Midbrain (tissue), 1 donor: ENCODE results near the gene MFN2.
A peak's percentile ranks its signal among the peaks of the same experiment; 100 is the strongest.

ENCODE experiments used
- DNase-seq: peaks from one replicate; lab custom pipeline; 2025; lab: John Stamatoyannopoulos, UW

The MFN2 gene

DNA sequence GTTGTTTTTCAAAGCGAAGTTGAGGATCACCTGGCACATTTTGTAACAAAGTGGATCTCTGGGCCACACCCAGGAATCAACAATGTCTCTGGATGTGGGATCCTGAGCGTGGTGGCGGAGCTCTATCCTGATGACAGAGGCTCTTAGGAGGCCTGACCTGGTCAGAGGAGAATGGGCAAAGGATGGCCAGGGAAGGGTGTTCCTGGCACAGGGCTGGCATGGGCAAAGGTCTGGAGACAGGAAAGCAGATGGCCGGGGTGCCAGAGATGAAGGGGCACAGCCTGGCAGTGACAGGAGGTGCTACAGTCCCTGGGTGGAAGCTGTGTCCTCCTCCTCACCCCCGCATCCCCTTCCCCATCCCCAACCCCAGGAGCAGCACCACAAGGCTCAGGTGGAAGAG is 20.0 kb upstream of the MFN2 start:
- DNase-seq: no peak

GRCh38 chr1:11960715-11961114 is 19.5 kb upstream of the MFN2 start:
- peak; percentile 8 for DNase-seq

DNA sequence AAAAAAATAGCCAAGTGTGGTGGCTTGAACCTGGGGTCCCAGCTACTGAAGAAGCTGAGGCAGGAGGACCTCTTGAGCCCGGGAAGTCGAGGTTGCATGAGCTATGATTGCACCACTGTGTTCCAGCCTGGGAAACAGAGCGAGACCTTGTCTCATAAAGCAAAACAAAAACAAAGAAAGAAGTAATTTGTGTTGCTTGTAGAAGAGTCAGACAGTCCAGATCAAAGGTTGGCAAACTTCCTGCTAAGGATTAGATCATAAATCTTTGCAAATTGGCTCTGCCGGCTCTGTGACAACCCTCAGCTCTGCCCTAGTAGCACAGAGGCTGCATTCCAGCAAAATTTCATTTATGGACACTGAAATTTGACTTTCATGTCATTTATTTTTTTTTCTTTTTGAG is 19.0 kb upstream of the MFN2 start:
- DNase-seq: peak; percentile 62

GRCh38 chr1:11963622-11964021 is 16.6 kb upstream of the MFN2 start:
- DNase-seq: no peak

- DNase-seq: no peak
Observed at GRCh38 chr1:11964656-11965055, 15.6 kb upstream of the MFN2 start.

DNA sequence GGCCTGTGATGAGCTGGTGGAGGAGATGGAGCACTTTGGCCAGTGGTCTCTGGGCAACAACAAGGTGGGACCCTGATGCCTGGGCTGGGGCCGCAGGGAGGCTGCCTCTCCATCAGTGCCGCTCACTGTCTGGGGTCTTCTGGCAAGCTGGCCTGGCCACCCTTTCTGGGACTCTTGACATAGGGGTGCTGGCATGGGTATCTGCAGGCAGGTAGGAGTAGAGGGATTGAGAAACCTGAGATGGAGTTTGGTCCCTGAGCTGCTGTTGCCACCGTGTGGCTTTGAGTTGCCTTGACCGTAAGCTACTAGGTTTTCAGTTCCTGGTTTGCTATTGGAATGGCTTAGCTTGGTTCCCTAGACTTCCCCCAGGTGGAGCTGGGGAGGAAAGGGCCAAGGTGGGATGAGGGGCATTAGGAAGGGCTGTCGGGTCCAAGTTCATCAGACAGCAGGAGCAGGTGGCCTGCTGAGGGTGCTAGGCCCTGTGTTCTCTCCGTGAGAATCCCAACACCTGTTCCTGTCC is 13.2 kb upstream of the MFN2 start:
- peak; percentile 8 for DNase-seq

DNA sequence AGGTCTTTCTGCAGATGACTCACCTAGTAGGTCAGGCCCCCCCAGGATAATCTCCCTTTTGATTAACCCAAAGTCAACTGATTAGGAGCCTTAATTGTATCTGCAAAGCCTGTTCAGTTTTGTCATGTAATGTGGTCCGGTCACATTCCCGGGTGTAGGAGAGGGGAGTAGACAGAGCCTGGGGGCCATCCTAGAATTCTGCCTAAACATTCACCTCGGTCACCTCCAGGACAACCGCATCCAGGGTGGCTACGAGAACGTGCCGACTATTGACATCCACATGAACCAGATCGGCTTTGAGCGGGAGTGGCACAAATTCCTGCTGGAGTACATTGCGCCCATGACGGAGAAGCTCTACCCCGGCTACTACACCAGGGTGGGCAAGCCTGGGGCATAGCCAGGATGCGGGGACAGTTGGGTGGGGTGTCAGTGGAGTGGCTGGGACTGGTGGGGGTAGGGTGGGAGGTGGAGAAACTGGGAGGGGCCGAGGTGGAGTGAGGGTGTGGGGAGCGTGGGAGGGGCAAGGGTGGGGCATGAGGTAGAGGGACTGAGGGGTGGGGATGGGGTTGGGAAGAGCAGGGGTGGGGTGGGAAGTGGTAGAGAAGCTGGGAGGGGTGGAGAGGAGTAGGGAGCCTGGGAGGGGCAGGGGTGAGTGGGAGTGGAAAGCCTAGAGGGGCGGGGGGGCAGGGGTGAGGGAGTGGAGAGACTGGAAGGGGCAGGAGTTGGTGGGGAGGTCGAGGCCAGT is 9.6 kb upstream of the MFN2 start:
- DNase-seq: no peak

GRCh38 chr1:11977625-11978024 is 2.6 kb upstream of the MFN2 start:
- no peak for DNase-seq

- DNase-seq: no peak
Observed at GRCh38 chr1:11978301-11978700, 1.9 kb upstream of the MFN2 start.

DNA sequence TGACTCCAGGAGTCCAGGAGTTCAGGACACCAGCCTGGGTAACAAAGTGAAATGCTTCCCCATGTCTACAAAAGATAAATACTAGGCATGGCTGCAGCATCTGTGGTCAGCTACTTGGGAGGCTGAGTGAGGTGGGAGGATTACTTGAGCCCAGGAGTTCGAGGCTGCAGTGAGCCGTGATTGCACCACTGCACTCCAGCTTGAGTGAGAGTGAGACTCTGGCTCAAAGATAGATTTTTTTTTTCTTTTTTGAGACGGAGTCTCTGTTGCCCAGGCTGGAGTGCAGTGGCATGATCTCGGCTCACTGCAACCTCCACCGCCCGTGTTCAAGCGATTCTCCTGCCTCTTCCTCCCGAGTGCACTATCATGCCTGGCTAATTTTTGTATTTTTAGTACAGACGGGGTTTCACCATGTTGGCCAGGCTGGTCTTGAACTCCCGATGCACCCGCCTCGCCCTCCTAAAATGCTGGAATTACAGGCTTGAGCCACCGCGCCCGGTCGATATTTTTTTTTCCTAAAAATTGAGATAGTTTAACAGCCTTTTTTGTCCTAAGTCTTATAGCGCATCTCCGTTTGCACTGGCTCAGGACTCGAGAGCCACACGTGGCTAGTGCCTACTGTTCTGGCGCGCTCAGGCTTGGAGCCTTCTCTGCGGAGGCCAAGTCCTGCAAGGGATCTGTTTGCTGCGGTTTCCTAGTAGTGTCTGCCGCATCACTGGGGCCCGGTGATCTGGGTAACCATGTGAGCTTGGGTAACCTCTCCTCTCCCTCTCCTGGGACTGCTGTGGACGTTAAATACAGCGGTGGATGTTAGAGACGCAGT is 1.0 kb upstream of the MFN2 start:
- no peak for DNase-seq

DNA sequence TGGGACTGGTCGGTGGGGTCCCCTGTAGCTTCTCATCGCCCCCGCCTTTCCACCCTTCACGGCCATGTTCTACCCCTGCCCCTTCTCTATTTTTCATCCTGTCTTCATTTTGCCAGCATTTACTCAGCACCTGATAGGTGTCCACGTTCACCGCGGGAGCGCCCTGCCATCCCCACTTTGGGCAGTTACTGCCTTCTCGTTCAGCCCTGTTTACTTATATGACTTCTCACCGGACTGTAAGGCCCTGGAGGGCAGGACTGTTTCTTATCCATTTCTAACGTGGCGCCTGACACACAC is 380 bp downstream of the MFN2 start:
- DNase-seq: no peak

GRCh38 chr1:11981378-11982009 is 1.2 kb downstream of the MFN2 start:
- no peak for DNase-seq

GRCh38 chr1:11982010-11982392 is 1.8 kb downstream of the MFN2 start:
- no peak for DNase-seq

DNA sequence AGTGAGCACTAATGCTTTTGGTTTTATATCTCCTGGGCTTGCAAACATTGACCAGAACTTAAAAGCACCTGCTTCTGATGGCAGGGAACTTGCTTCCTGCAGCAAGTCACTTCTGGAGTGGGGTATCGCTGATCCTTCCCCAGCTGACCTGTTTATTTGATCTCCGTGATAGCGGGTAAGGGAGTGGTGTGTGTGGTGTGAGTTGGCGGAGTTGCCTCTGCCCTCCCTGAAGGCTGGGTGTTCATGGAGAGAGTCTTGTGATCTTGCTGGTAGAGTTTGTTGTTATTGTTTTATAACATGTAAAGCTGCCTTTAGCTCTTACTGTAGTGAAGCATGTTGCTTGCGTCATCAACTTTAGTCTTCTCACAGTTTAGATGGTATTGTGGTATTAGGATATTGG is 3.9 kb downstream of the MFN2 start:
- DNase-seq: no peak

GRCh38 chr1:11984576-11984975 is 4.3 kb downstream of the MFN2 start:
- no peak for DNase-seq

GRCh38 chr1:11985171-11985570 is 4.9 kb downstream of the MFN2 start:
- DNase-seq: no peak

- DNase-seq: no peak
Observed at GRCh38 chr1:11985851-11986250, 5.6 kb downstream of the MFN2 start.

GRCh38 chr1:11989669-11990068 is 9.4 kb downstream of the MFN2 start:
- no peak for DNase-seq

DNA sequence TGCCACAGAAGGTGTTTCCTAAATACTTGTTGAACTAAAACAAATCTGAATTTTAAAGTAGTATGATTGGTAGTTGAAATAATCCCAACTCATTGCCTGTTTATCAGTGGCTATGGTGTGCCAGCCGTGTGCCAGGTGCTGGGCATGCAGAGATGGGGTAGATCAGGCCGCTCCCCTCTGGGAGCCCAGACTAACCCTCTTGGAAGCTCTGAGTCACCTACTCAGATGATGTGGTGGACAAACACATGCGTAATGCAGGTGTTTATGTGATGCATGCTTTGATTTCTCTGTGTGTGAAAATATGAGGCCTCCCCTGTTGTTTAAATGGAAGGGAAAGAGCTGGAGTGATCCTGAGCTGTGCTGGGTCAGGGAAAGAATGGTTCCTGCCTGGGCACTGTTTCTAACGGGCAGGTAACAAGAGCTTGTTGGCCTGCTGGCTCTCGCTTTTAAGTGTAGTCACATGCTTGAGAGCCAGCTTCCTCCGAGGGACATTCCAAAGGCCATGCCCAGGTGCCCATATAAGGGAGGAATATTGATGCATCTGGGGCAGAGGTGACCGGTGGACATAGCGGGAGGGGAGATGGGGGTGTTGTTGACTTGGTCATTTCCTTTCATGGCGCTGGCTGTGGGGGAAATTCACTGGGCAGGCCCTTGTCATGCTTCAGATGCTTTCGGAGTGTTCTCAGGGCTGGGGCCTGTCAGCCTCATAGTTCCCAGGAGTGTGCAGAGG is 10.2 kb downstream of the MFN2 start:
- no peak for DNase-seq

DNA sequence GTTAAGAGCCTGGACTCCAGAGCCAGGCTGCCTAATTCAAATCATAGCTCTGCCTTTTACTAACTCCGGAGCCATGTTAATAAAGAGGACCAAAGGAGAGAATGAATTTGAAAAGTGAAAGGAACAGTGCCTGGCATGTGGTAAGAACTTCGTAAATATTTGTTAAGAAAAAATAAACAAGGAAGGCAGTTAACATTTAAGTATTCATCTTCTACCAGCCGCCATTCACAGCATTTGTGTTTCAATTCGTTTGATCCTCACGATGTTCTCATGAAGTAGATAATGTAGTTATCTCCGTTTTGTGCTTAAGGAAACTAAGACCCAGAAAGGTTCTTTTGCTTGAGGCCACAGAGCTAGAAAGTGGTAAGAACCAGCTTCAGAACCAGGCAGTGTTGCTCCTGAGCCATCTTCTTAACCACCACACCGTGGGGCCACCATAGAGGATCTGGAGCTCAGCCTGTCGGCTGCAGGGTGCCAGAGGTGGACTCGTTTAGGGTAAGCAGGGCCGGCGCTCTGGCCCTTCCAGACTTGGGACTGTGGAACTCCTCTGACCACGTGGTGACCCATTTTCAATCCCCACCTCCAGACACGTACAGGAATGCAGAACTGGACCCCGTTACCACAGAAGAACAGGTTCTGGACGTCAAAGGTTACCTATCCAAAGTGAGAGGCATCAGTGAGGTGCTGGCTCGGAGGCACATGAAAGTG is 11.9 kb downstream of the MFN2 start:
- DNase-seq: no peak

- no peak for DNase-seq
Observed at GRCh38 chr1:11997081-11997850, 17.0 kb downstream of the MFN2 start.
